H1 (cell line): ENCODE measurements around the gene WNT11. TPM values are rescaled to one million over a fixed set of nuclear protein-coding genes. Genes with fewer than 3 reads are reported as not detected.

Experiments
- CTCF ChIA-PET: fragments of 300-600 bp; sonication (Branson Sonifier 250); formaldehyde crosslinking; loops from one replicate; lab custom pipeline; 2021; ENCODE audit not compliant: partially characterized antibody; lab: Charles Lee
- POLR2A ChIA-PET: fragments of 300-600 bp; sonication (Branson Sonifier 250); formaldehyde crosslinking; loops from one replicate; lab custom pipeline; 2021; ENCODE audit warnings: inconsistent platforms; ENCODE audit not compliant: partially characterized antibody; lab: Charles Lee
- DNase-seq, 2 experiments: peaks; one replicate each; pipeline versions ENCODE4 v3.0.0 to v3.0.0-alpha.2; 2010 to 2022; ENCODE audit warnings: low spot score in 2 of 2, low read depth in 1 of 2, mixed read lengths in 1 of 2
- FAIRE-seq: peaks from 2 replicates; lab custom pipeline; 2011; peaks lifted over from hg19 to GRCh38; lab: Jason Lieb, UNC
- H2AFZ ChIP-seq: 2 replicates; pipeline ENCODE4 v1.8.1; 2012; ENCODE audit warnings: low read length, inconsistent platforms
- H2AK5ac ChIP-seq: 2 replicates; pipeline ENCODE4 v1.6.1; 2013; ENCODE audit warnings: low read depth, low read length
- H2BK120ac ChIP-seq: replicated peaks from 2 replicates; pipeline ENCODE3; 2013; ENCODE audit warnings: low read depth, low read length, inconsistent platforms
- H2BK12ac ChIP-seq: 2 replicates; pipeline ENCODE4 v1.6.1; 2013; ENCODE audit warnings: low read depth, low read length
- H2BK15ac ChIP-seq: 2 replicates; pipeline ENCODE4 v1.6.1; 2013; ENCODE audit warnings: low read length
- H2BK20ac ChIP-seq: 2 replicates; pipeline ENCODE4 v1.6.1; 2013; ENCODE audit warnings: low read length
- H2BK5ac ChIP-seq: 2 replicates; pipeline ENCODE4 v1.6.1; 2013; ENCODE audit warnings: low read depth, low read length
- H3K14ac ChIP-seq: 2 replicates; pipeline ENCODE4 v1.6.1; 2013; ENCODE audit warnings: inconsistent platforms; ENCODE audit not compliant: insufficient read length
- H3K18ac ChIP-seq: 2 replicates; pipeline ENCODE4 v1.6.1; 2013; ENCODE audit warnings: low read length; ENCODE audit errors: extremely low read depth
- H3K23ac ChIP-seq: 2 replicates; pipeline ENCODE4 v1.6.1; 2013; ENCODE audit warnings: inconsistent platforms; ENCODE audit not compliant: insufficient read length
- H3K23me2 ChIP-seq: 2 replicates; pipeline ENCODE4 v1.6.1; 2013; ENCODE audit warnings: low read depth, low read length
- H3K27ac ChIP-seq: 2 replicates; pipeline ENCODE4 v1.6.1; 2011; ENCODE audit warnings: low read depth, low read length, inconsistent platforms
- H3K27me3 ChIP-seq, 4 experiments: replicated peaks in 1 of 4; 1 replicate in 1 of 4; 2 replicates in 3 of 4; pipeline versions ENCODE4 v1.6.1 to v1.8.1; 2011 to 2013; ENCODE audit warnings: low read length in 3 of 4, mild to moderate bottlenecking in 3 of 4, inconsistent platforms in 2 of 4, mixed read lengths in 2 of 4, moderate library complexity in 1 of 4; ENCODE audit not compliant: control insufficient read depth in 3 of 4, insufficient read depth in 3 of 4; ENCODE audit errors: extremely low read depth in 1 of 4
- H3K36me3 ChIP-seq, 4 experiments: 2 replicates each; pipeline versions ENCODE4 v1.6.1 to v1.8.1; 2011 to 2013; ENCODE audit warnings: mild to moderate bottlenecking in 4 of 4, low read length in 3 of 4, moderate library complexity in 2 of 4, control low read depth in 1 of 4, inconsistent platforms in 1 of 4; ENCODE audit not compliant: insufficient read depth in 4 of 4, control insufficient read depth in 2 of 4
- H3K4ac ChIP-seq: replicated peaks from 2 replicates; pipeline ENCODE3; 2013; ENCODE audit warnings: low read length, low read depth, mixed read lengths, inconsistent platforms; ENCODE audit not compliant: insufficient read length
- H3K4me1 ChIP-seq, 4 experiments: replicated peaks in 1 of 4; 1 replicate in 1 of 4; 2 replicates in 3 of 4; pipeline versions ENCODE4 v1.6.1 to v1.8.1; 2011 to 2013; ENCODE audit warnings: low read length in 3 of 4, inconsistent platforms in 2 of 4, mixed read lengths in 1 of 4; ENCODE audit not compliant: insufficient read depth in 4 of 4, control insufficient read depth in 3 of 4
- H3K4me2 ChIP-seq, 2 experiments: 2 replicates each; pipeline versions ENCODE4 v1.6.1 to v1.8.1; 2011 to 2013; ENCODE audit warnings: low read depth in 2 of 2, low read length in 2 of 2, control low read depth in 1 of 2, inconsistent platforms in 1 of 2, mild to moderate bottlenecking in 1 of 2; ENCODE audit not compliant: insufficient read depth in 1 of 2
- H3K4me3 ChIP-seq, 4 experiments: fragments of 200-600, 300-600 bp in 1 of 4; sonication (generic), shearing (Covaris generic), sonication (Bioruptor Twin) in 1 of 4; 2 replicates each; pipeline versions ENCODE4 v1.5.1 to v1.8.1; 2011 to 2016; ENCODE audit warnings: low read length in 4 of 4, low read depth in 3 of 4, control low read depth in 2 of 4, inconsistent platforms in 2 of 4, mild to moderate bottlenecking in 2 of 4, mixed read lengths in 1 of 4, moderate library complexity in 1 of 4; ENCODE audit not compliant: insufficient read depth in 2 of 4; ENCODE audit errors: extremely low read depth in 1 of 4
- H3K56ac ChIP-seq: replicated peaks from 2 replicates; pipeline ENCODE3; 2013; ENCODE audit warnings: low read depth, mild to moderate bottlenecking, mixed read lengths, low read length, inconsistent platforms; ENCODE audit not compliant: insufficient read length
- H3K79me1 ChIP-seq: 2 replicates; pipeline ENCODE4 v1.6.1; 2013; ENCODE audit warnings: low read depth, low read length, control low read depth
- H3K79me2 ChIP-seq, 2 experiments: 2 replicates each; pipeline versions ENCODE4 v1.6.1 to v1.8.1; 2012 to 2013; ENCODE audit warnings: low read length in 2 of 2, mild to moderate bottlenecking in 2 of 2, inconsistent platforms in 1 of 2; ENCODE audit not compliant: insufficient read depth in 2 of 2, control insufficient read depth in 1 of 2
- H3K9ac ChIP-seq, 4 experiments: replicated peaks in 1 of 4; 1 replicate in 1 of 4; 2 replicates in 3 of 4; pipeline versions ENCODE4 v1.6.1 to v1.8.1; 2011 to 2013; ENCODE audit warnings: low read depth in 3 of 4, low read length in 3 of 4, control low read depth in 2 of 4, mild to moderate bottlenecking in 2 of 4, moderate library complexity in 2 of 4, inconsistent platforms in 1 of 4; ENCODE audit errors: extremely low read depth in 1 of 4
- H3K9me3 ChIP-seq, 2 experiments: 2 replicates each; pipeline versions ENCODE4 v1.6.1 to v1.8.1; 2012 to 2013; ENCODE audit warnings: mild to moderate bottlenecking in 2 of 2, moderate library complexity in 2 of 2, control low read depth in 1 of 2, inconsistent platforms in 1 of 2, low read depth in 1 of 2, low read length in 1 of 2, mixed read lengths in 1 of 2; ENCODE audit not compliant: insufficient read depth in 2 of 2
- H4K20me1 ChIP-seq, 2 experiments: replicated peaks in 1 of 2; 2 replicates each; pipeline versions ENCODE3 to v1.8.1; 2011 to 2013; ENCODE audit warnings: inconsistent platforms in 2 of 2, low read length in 2 of 2, mild to moderate bottlenecking in 1 of 2; ENCODE audit not compliant: insufficient read depth in 2 of 2, control insufficient read depth in 1 of 2
- H4K5ac ChIP-seq: 2 replicates; pipeline ENCODE4 v1.6.1; 2013; ENCODE audit warnings: low read length, low read depth, mixed read lengths, inconsistent platforms; ENCODE audit not compliant: insufficient read length
- H4K8ac ChIP-seq: 2 replicates; pipeline ENCODE4 v1.8.0; 2013; ENCODE audit warnings: mild to moderate bottlenecking, moderate library complexity, low read length, inconsistent platforms; ENCODE audit not compliant: insufficient read depth; ENCODE audit errors: extremely low read depth
- H4K91ac ChIP-seq: replicated peaks from 2 replicates; pipeline ENCODE3; 2013; ENCODE audit warnings: low read length, mixed read lengths, inconsistent platforms; ENCODE audit not compliant: insufficient read length
- ATF2 ChIP-seq: IDR thresholded peaks from 2 replicates; pipeline ENCODE4 v1.6.1; 2012; ENCODE audit warnings: low read length, inconsistent platforms
- EZH2 ChIP-seq: fragments of 200-600 bp; sonication (generic); IDR thresholded peaks from 2 replicates; pipeline ENCODE4 v1.7.1; 2012; ENCODE audit warnings: low read depth, mild to moderate bottlenecking, moderate library complexity, low read length, inconsistent platforms; ENCODE audit not compliant: severe bottlenecking
- GABPA ChIP-seq: IDR thresholded peaks from 2 replicates; pipeline ENCODE4 v1.6.1; 2011; ENCODE audit warnings: mild to moderate bottlenecking, low read length, moderate library complexity, borderline replicate concordance; ENCODE audit not compliant: insufficient read depth
- HDAC6 ChIP-seq: IDR thresholded peaks from one replicate; pipeline ENCODE4 v1.7.1; 2012; ENCODE audit warnings: low read depth, mild to moderate bottlenecking, inconsistent platforms, low read length, moderate library complexity
- NANOG ChIP-seq: IDR thresholded peaks from 2 replicates; pipeline ENCODE4 v1.6.1; 2011; ENCODE audit warnings: low read length, low read depth, mild to moderate bottlenecking, inconsistent platforms; ENCODE audit not compliant: insufficient read depth, poor library complexity, severe bottlenecking
- NRF1 ChIP-seq: IDR thresholded peaks from 2 replicates; pipeline ENCODE4 v1.6.1; 2011; ENCODE audit warnings: mild to moderate bottlenecking, low read depth, low read length, improper control_type of control experiment
- RNF2 ChIP-seq: fragments of 200-900, 300-1000 bp; sonication (generic); IDR thresholded peaks from 2 replicates; pipeline ENCODE4 v1.7.1; 2016; ENCODE audit warnings: borderline replicate concordance, low read depth, mild to moderate bottlenecking, antibody characterized with exemption, low read length; ENCODE audit not compliant: poor library complexity, severe bottlenecking; ENCODE audit errors: missing control alignments
- SIX5 ChIP-seq: IDR thresholded peaks from 2 replicates; pipeline ENCODE4 v1.6.1; 2011; ENCODE audit warnings: mild to moderate bottlenecking, low read depth, low read length
- TAF7 ChIP-seq: optimal IDR thresholded peaks from 2 replicates; pipeline ENCODE3; 2011; ENCODE audit warnings: low read depth, mild to moderate bottlenecking, inconsistent platforms, low read length, moderate library complexity, borderline replicate concordance
- TEAD4 ChIP-seq: IDR thresholded peaks from 2 replicates; pipeline ENCODE4 v1.6.1; 2012; ENCODE audit warnings: low read depth, low read length, inconsistent platforms, mixed read lengths
- WGBS, 2 experiments: shearing (Covaris generic) in 1 of 2; methylation state at CpG; one replicate each; pipeline versions ENCODE4 v1.1.6 to v1.1.7; 2013 to 2015; ENCODE audit warnings: low lambda C conversion rate in 2 of 2, mixed read lengths in 2 of 2, inconsistent platforms in 1 of 2, low coverage in 1 of 2, missing lambda C conversion rate in 1 of 2; ENCODE audit not compliant: insufficient replicate concordance in 2 of 2, insufficient coverage in 1 of 2, insufficient read length in 1 of 2; ENCODE audit errors: extremely low coverage in 1 of 2, missing lambda C conversion rate in 1 of 2; 5-methylcytosine and 5-hydroxymethylcytosine counted together
- polyA plus RNA-seq, 7 experiments: library from polyadenylated mRNA; depleted of rRNA in 3 of 7; stranded (reverse) in 5 of 7; unstranded in 2 of 7; fragments of >200 nt in 5 of 7; fragments of 200-250 nt in 2 of 7; gene quantifications; 1 replicate in 5 of 7; 2 replicates in 1 of 7; 4 replicates in 1 of 7; pipeline versions ENCODE4 v1.2.1 to v1.2.3, GENCODE V29; 2011 to 2013; ENCODE audit warnings: missing spikeins in 2 of 7, mixed read lengths in 2 of 7
- total RNA-seq: library from RNA; stranded (reverse); fragmentation: NEBNext Ultra II Directional; extraction: Animal tissue kit (Norgen Biotek cat#: 25700); gene quantifications from 2 replicates; pipeline ENCODE4 v1.2.1, GENCODE V29; 2021

The WNT11 gene
- total and polyA plus RNA-seq, 2 of the 8 experiments (the other 6 are each of a cell fraction or from before 2014, with no cell fraction given) = 0.11 to 0.45 TPM

- no peak for FAIRE-seq
- Histone ChIP-seq H3K4me1 (no peaks in the 10 kb centered on the region), H3K4ac (no peak overlapping the region), H4K8ac (no peak overlapping the region), H2BK5ac (no peak overlapping the region), H3K9ac (no peak overlapping the region), H3K4me2 (no peak overlapping the region), H4K20me1 (no peaks in the 10 kb centered on the region), H3K4me3 (no peak overlapping the region), H3K56ac (no peak overlapping the region), H3K18ac (no peak overlapping the region), H2BK15ac (no peak overlapping the region), H4K5ac (no peak overlapping the region), H3K9me3 (no peaks in the 10 kb centered on the region), H3K79me2 (no peaks in the 10 kb centered on the region), H3K23ac (no peak overlapping the region), H3K79me1 (no peaks in the 10 kb centered on the region), H4K91ac (no peak overlapping the region), H3K36me3 (no peaks in the 10 kb centered on the region), H2AK5ac (no peak overlapping the region), H3K23me2 (no peaks in the 10 kb centered on the region; the same call in 1 of the 2 replicates), H2BK12ac (no peak overlapping the region), H2BK120ac (no peak overlapping the region), H2AFZ (no peak overlapping the region), H2BK20ac (no peak overlapping the region), H3K14ac (no peak overlapping the region), H3K27me3 (no peaks in the 10 kb centered on the region), H3K27ac (no peak overlapping the region)
- ChIA-PET POLR2A (interaction anchor here (2.5 kb wide), 1 partner anchor 10 kb away, joined by 17 read pairs; no protein-coding TSS in a partner anchor), CTCF (interaction anchor here (0.7 to 3.2 kb wide), 6 partner anchors 9 to 94 kb away, joined by 3 to 15 read pairs (median 4); no protein-coding TSS in a partner anchor)
- WGBS, 2 experiments = 74% methylated on average over 10 of the region's 10 CpGs; no CpG with 5 or more reads in 1 of the 2 experiments
- no peak for DNase-seq
- TF ChIP-seq HDAC6 (no peak), GABPA (no peak), NANOG (no peak), EZH2 (no peak), TEAD4 (no peak), RNF2 (no peak), TAF7 (no peak), SIX5 (no peak), ATF2 (no peak), NRF1 (no peak)
Observed at GRCh38 chr11:76224461-76225121, 18.3 kb upstream of the WNT11 start.
